HEK293 (cell line): ENCODE results near the gene STK32C.

Experiments
- KLF10 ChIP-seq: fragments of 450-650 bp; IDR thresholded peaks from 2 replicates; pipeline ENCODE4 v1.5.1; 2018; ENCODE audit warnings: missing biosample characterization, mild to moderate bottlenecking, missing genetic modification characterization
- KLF16 ChIP-seq: fragments of 450-650 bp; formaldehyde crosslinking; IDR thresholded peaks from 2 replicates; pipeline ENCODE4 v1.5.1; 2017; ENCODE audit warnings: missing biosample characterization, missing genetic modification characterization
- OVOL3 ChIP-seq: fragments of 450-650 bp; formaldehyde crosslinking; IDR thresholded peaks from 2 replicates; pipeline ENCODE4 v1.5.1; 2016; ENCODE audit warnings: missing biosample characterization, missing genetic modification characterization
- WT1 ChIP-seq: fragments of 450-650 bp; formaldehyde crosslinking; IDR thresholded peaks from 2 replicates; pipeline ENCODE4 v1.5.1; 2016; ENCODE audit warnings: missing biosample characterization, missing genetic modification characterization
- ZBTB7A ChIP-seq: fragments of 450-650 bp; formaldehyde crosslinking; IDR thresholded peaks from 2 replicates; pipeline ENCODE4 v1.5.1; 2016; ENCODE audit warnings: low read depth, missing biosample characterization, missing genetic modification characterization
- ZNF670 ChIP-seq: fragments of 450-650 bp; formaldehyde crosslinking; IDR thresholded peaks from 2 replicates; pipeline ENCODE4 v1.5.1; 2016; ENCODE audit warnings: missing biosample characterization, missing genetic modification characterization, low read depth
- TF ChIP-seq, protein P1 (sequence below): fragments of 450-650 bp; formaldehyde crosslinking; IDR thresholded peaks from 2 replicates; pipeline ENCODE4 v1.5.1; 2017; ENCODE audit warnings: missing biosample characterization, missing genetic modification characterization
- TF ChIP-seq, protein P2 (sequence below): fragments of 450-650 bp; formaldehyde crosslinking; IDR thresholded peaks from 2 replicates; pipeline ENCODE4 v1.5.1; 2017; ENCODE audit warnings: missing biosample characterization, mild to moderate bottlenecking, missing genetic modification characterization, moderate library complexity
- TF ChIP-seq, protein P3 (sequence below): IDR thresholded peaks from 2 replicates; pipeline ENCODE4 v1.6.1; 2011; ENCODE audit warnings: mild to moderate bottlenecking, low read depth, low read length, borderline replicate concordance
- TF ChIP-seq, protein P4 (sequence below): fragments of 450-650 bp; formaldehyde crosslinking; IDR thresholded peaks from 2 replicates; pipeline ENCODE4 v1.5.1; 2016; ENCODE audit warnings: missing biosample characterization, missing genetic modification characterization
- TF ChIP-seq, protein P5 (sequence below): sonication (generic); formaldehyde crosslinking; IDR thresholded peaks from 2 replicates; pipeline ENCODE4 v1.8.1; 2022; ENCODE audit warnings: mild to moderate bottlenecking, moderate library complexity, missing genetic modification reagents
- TF ChIP-seq, protein P6 (sequence below): fragments of 450-650 bp; formaldehyde crosslinking; IDR thresholded peaks from 2 replicates; pipeline ENCODE4 v1.5.1; 2016; ENCODE audit warnings: missing biosample characterization, missing genetic modification characterization
- TF ChIP-seq, protein P7 (sequence below): fragments of 450-650 bp; formaldehyde crosslinking; conservative IDR thresholded peaks from 2 replicates; pipeline ENCODE4 v1.5.1; 2016; ENCODE audit warnings: low read depth, missing biosample characterization, missing genetic modification characterization
- TF ChIP-seq, protein P8 (sequence below): fragments of 450-650 bp; formaldehyde crosslinking; IDR thresholded peaks from 2 replicates; pipeline ENCODE4 v1.5.1; 2016; ENCODE audit warnings: missing biosample characterization, missing genetic modification characterization

DNA sequence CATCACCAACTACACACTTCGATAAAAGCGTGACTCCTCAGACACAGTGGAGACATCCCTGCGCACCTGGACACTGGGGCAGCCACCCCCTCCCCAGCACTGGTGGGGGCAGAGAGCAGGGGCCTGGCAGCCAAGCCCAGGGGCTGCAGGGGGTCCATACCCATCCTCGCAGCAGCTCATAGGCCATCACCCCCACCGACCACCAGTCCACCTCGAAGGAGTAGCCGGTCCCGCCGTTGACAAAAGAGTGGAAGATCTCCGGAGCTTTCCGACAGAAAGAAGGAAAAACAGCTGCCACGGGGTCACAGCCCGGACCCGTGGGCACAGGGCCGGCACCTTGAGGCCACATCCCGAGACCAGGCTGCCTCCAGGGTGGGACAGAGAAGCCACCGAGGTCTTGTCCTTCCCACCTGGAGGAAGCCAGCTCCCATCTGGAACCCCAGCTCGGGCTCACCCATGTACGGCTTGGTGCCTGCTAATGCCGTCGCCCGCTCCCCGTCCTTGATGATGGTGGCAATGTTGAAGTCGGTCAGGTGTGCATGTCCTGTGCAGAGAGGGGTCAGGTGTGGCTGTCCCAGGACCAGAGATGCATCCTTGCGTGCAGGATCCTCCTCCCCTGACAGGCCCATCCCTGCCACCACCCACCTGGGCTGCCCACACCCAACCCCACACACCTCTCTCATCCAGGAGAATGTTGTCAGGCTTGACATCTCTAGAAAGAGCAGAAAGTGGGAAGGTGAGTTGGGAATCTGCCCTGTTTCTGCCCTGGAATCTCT lies 82.5 kb downstream of the STK32C start:
- TF ChIP-seq, protein P1, sequence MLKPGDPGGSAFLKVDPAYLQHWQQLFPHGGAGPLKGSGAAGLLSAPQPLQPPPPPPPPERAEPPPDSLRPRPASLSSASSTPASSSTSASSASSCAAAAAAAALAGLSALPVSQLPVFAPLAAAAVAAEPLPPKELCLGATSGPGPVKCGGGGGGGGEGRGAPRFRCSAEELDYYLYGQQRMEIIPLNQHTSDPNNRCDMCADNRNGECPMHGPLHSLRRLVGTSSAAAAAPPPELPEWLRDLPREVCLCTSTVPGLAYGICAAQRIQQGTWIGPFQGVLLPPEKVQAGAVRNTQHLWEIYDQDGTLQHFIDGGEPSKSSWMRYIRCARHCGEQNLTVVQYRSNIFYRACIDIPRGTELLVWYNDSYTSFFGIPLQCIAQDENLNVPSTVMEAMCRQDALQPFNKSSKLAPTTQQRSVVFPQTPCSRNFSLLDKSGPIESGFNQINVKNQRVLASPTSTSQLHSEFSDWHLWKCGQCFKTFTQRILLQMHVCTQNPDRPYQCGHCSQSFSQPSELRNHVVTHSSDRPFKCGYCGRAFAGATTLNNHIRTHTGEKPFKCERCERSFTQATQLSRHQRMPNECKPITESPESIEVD (tag by site-specific recombination) = no peak
- TF ChIP-seq, protein P2, sequence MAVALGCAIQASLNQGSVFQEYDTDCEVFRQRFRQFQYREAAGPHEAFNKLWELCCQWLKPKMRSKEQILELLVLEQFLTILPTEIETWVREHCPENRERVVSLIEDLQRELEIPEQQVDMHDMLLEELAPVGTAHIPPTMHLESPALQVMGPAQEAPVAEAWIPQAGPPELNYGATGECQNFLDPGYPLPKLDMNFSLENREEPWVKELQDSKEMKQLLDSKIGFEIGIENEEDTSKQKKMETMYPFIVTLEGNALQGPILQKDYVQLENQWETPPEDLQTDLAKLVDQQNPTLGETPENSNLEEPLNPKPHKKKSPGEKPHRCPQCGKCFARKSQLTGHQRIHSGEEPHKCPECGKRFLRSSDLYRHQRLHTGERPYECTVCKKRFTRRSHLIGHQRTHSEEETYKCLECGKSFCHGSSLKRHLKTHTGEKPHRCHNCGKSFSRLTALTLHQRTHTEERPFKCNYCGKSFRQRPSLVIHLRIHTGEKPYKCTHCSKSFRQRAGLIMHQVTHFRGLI (tag by site-specific recombination) = no peak
- TF ChIP-seq, protein P3, sequence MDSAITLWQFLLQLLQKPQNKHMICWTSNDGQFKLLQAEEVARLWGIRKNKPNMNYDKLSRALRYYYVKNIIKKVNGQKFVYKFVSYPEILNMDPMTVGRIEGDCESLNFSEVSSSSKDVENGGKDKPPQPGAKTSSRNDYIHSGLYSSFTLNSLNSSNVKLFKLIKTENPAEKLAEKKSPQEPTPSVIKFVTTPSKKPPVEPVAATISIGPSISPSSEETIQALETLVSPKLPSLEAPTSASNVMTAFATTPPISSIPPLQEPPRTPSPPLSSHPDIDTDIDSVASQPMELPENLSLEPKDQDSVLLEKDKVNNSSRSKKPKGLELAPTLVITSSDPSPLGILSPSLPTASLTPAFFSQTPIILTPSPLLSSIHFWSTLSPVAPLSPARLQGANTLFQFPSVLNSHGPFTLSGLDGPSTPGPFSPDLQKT = no peak
- TF ChIP-seq, protein P4, sequence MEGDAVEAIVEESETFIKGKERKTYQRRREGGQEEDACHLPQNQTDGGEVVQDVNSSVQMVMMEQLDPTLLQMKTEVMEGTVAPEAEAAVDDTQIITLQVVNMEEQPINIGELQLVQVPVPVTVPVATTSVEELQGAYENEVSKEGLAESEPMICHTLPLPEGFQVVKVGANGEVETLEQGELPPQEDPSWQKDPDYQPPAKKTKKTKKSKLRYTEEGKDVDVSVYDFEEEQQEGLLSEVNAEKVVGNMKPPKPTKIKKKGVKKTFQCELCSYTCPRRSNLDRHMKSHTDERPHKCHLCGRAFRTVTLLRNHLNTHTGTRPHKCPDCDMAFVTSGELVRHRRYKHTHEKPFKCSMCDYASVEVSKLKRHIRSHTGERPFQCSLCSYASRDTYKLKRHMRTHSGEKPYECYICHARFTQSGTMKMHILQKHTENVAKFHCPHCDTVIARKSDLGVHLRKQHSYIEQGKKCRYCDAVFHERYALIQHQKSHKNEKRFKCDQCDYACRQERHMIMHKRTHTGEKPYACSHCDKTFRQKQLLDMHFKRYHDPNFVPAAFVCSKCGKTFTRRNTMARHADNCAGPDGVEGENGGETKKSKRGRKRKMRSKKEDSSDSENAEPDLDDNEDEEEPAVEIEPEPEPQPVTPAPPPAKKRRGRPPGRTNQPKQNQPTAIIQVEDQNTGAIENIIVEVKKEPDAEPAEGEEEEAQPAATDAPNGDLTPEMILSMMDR (tag by site-specific recombination) = no peak
- TF ChIP-seq KLF10 (tag by site-specific recombination) = no peak
- TF ChIP-seq, protein P5, sequence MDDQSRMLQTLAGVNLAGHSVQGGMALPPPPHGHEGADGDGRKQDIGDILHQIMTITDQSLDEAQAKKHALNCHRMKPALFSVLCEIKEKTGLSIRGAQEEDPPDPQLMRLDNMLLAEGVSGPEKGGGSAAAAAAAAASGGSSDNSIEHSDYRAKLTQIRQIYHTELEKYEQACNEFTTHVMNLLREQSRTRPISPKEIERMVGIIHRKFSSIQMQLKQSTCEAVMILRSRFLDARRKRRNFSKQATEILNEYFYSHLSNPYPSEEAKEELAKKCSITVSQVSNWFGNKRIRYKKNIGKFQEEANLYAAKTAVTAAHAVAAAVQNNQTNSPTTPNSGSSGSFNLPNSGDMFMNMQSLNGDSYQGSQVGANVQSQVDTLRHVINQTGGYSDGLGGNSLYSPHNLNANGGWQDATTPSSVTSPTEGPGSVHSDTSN = no peak
- TF ChIP-seq ZBTB7A (tag by site-specific recombination) = no peak
- TF ChIP-seq KLF16 = no peak
- no peak for TF ChIP-seq ZNF670
- TF ChIP-seq, protein P6, sequence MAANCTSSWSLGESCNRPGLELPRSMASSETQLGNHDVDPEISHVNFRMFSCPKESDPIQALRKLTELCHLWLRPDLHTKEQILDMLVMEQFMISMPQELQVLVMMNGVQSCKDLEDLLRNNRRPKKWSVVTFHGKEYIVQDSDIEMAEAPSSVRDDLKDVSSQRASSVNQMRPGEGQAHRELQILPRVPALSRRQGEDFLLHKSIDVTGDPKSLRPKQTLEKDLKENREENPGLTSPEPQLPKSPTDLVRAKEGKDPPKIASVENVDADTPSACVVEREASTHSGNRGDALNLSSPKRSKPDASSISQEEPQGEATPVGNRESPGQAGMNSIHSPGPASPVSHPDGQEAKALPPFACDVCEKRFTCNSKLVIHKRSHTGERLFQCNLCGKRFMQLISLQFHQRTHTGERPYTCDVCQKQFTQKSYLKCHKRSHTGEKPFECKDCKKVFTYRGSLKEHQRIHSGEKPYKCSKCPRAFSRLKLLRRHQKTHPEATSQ = no peak
- TF ChIP-seq OVOL3 (tag by site-specific recombination) = no peak
- TF ChIP-seq, protein P7, sequence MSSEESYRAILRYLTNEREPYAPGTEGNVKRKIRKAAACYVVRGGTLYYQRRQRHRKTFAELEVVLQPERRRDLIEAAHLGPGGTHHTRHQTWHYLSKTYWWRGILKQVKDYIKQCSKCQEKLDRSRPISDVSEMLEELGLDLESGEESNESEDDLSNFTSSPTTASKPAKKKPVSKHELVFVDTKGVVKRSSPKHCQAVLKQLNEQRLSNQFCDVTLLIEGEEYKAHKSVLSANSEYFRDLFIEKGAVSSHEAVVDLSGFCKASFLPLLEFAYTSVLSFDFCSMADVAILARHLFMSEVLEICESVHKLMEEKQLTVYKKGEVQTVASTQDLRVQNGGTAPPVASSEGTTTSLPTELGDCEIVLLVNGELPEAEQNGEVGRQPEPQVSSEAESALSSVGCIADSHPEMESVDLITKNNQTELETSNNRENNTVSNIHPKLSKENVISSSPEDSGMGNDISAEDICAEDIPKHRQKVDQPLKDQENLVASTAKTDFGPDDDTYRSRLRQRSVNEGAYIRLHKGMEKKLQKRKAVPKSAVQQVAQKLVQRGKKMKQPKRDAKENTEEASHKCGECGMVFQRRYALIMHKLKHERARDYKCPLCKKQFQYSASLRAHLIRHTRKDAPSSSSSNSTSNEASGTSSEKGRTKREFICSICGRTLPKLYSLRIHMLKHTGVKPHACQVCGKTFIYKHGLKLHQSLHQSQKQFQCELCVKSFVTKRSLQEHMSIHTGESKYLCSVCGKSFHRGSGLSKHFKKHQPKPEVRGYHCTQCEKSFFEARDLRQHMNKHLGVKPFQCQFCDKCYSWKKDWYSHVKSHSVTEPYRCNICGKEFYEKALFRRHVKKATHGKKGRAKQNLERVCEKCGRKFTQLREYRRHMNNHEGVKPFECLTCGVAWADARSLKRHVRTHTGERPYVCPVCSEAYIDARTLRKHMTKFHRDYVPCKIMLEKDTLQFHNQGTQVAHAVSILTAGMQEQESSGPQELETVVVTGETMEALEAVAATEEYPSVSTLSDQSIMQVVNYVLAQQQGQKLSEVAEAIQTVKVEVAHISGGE (tag by site-specific recombination) = no peak
- TF ChIP-seq WT1 (tag by site-specific recombination) = no peak
- TF ChIP-seq, protein P8, sequence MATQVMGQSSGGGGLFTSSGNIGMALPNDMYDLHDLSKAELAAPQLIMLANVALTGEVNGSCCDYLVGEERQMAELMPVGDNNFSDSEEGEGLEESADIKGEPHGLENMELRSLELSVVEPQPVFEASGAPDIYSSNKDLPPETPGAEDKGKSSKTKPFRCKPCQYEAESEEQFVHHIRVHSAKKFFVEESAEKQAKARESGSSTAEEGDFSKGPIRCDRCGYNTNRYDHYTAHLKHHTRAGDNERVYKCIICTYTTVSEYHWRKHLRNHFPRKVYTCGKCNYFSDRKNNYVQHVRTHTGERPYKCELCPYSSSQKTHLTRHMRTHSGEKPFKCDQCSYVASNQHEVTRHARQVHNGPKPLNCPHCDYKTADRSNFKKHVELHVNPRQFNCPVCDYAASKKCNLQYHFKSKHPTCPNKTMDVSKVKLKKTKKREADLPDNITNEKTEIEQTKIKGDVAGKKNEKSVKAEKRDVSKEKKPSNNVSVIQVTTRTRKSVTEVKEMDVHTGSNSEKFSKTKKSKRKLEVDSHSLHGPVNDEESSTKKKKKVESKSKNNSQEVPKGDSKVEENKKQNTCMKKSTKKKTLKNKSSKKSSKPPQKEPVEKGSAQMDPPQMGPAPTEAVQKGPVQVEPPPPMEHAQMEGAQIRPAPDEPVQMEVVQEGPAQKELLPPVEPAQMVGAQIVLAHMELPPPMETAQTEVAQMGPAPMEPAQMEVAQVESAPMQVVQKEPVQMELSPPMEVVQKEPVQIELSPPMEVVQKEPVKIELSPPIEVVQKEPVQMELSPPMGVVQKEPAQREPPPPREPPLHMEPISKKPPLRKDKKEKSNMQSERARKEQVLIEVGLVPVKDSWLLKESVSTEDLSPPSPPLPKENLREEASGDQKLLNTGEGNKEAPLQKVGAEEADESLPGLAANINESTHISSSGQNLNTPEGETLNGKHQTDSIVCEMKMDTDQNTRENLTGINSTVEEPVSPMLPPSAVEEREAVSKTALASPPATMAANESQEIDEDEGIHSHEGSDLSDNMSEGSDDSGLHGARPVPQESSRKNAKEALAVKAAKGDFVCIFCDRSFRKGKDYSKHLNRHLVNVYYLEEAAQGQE (tag by site-specific recombination) = no peak
